ENCODE data around the gene PDLIM1. TPM values are rescaled to one million over a fixed set of nuclear protein-coding genes. Genes with fewer than 3 reads are reported as not detected.

Gene PDLIM1
- polyA plus RNA-seq, 1 donor = 69.4 TPM

GRCh38 chr10:95289003-95289920 is 1.5 kb downstream of the PDLIM1 start:
- DNase-seq = no peak

DNA sequence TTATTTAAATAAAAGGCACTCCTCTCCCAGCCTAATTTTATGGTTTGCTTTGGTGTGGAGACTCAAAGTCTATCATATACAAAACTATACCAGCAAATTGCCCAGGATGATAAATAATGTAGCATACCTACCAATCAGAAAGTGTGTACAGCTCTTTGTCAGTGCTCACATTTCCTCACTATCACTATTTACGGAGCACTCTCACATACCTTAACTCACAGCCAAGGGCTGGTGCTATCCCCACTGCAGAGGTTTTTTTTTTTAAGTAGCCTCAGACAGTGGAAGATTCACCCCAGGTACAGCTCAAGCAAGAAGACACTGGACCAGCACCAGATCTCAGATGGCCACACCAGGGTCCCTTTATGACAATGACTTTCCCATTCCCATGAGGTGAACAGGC is 2.5 kb downstream of the PDLIM1 start:
- DNase-seq = no peak

GRCh38 chr10:95287281-95287680 is 3.5 kb downstream of the PDLIM1 start:
- no peak for DNase-seq

DNA sequence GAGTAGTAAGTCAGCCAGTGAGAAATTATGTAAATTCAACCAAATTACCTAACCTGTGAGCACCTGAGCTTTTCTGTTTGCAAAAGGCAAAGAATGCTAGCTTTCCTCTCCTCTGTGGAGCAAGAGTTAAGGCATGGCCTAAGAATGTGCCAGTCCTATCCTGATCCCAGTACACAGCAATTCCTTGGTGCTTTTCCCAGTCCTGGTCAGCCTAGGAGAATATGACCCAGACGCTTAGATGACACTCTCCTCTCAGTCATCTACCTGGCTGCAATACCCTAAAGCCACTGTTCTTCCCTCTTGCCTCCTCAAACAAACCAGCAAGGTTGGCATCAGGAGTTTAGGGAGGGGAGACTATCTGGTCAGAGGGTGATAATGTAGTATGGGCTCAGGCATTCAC is 4.1 kb downstream of the PDLIM1 start:
- DNase-seq = no peak

GRCh38 chr10:95285556-95285955 is 5.2 kb downstream of the PDLIM1 start:
- DNase-seq = no peak

- no peak for DNase-seq
These were observed 6.0 kb downstream of the PDLIM1 start for GRCh38 chr10:95284807-95285206.

- no peak for DNase-seq
These were observed 8.7 kb downstream of the PDLIM1 start for GRCh38 chr10:95282107-95282506.

GRCh38 chr10:95281206-95281605 is 9.6 kb downstream of the PDLIM1 start:
- DNase-seq = no peak

GRCh38 chr10:95280637-95281036 is 10.2 kb downstream of the PDLIM1 start:
- no peak for DNase-seq

- DNase-seq = no peak
These were observed 11.6 kb downstream of the PDLIM1 start for GRCh38 chr10:95279042-95279820.

DNA sequence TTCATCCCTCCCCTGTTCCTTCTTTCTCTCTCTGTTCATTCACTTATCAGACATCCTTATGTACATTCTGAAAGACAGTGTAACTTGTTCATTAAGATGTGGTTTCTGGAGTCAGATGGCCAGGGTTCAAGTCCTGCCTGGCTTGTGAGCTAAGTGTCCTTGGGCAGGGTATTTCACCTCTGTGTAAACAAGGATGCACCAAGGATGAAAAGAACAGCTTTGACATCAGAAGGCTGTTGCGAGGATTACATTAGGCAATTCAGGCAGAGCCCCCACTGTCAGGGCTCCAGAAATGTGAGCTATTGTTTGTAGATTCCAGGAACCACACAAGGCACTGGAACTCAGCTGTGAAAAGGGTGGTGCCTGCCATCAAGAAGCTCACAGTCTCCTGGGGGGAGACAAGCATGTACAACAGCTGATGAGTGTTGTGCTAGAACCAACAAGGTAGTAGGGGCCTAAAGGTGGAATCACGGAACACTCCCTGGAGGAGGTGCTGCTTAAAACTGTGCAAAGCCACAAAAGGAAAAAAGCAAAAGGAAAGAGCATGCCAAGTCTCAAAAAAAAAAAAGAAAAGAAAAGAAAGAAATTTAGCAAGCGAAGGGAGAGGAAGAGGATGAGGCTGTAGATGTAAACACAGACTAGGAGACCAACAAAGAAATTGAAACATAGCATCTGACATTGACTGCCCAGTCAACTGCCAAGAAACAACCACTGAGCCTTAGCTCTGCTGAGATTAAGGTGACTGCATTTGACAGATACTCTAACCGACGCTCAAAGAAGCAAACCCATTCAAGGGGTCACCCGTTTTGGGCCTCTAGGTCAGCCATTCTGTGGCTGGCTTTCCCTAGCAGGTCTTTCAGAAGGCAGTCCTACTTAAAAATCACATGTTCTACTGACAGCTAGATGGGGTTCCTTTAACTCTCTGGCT is 12.5 kb downstream of the PDLIM1 start:
- DNase-seq = no peak

DNA sequence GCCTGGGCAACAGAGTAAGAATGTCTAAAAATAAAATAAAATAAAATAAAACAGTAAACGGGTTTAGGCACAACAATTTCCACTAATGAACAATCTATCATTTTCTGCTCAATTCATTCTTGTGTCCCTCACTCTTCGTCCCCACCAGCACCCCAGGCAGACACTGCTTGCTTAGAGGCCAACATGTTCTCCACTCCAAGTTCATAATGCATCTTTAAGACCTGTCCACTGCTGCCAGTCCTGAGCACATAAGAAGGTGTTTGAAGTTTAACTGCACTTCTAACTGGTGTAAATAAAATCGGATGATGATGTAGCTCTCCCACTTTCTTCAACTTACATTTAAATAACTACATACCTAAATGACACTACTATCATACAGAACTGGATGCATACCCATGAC is 13.2 kb downstream of the PDLIM1 start:
- no peak for DNase-seq

DNA sequence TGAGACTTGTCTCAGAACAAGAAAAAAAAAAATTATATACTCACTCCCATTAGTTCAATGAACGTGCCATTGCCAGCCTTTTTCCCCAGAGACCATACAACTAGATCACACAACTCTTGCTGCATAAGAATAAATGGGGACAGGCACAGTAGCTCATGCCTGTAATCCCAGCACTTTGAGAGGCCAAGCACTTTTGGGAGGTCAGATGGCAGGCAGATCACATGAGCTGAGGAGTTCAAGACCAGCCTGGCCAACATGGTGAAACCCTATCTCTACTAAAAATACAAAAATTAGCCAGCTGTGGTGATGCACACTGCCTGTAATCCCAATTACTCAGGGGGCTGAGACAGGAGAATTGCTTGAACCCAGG is 13.6 kb downstream of the PDLIM1 start:
- no peak for DNase-seq

DNA sequence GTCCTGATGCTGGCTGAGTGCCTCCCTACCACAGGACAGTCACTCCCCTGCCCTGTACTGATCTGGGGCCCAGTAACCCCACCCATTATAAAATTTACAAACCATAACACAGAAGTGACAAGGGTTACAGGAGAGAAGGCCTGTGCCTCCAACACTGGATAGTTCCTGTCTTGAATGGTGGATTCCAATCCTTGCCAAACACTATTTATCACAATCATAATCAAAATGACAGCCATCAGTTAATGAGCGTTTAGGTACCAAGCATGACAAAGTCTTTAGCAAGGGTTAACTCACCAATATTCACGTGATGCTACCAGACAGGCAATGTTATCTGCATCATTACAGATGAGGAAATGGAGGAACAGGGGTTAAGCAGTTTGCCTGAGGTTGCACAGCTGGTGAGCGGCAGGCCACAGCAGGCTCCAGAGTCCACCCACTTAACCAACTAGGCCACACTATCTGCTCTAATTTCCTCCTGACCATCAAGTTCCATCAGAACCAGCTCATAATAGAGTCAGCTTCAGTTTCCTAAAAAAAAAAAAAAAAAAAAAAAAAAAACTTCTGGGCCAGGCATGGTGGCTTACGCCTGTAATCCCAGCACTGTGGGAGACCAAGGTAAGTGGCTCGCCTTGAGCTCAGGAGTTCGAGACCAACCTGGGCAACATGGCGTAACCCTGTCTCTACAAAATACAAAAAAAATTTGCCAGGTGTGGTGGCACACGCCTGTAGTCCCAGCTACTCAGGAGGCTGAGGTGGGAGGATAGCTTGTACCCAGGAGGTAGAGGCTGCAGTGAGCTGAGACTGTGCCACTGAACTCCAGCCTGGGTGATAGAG is 14.2 kb downstream of the PDLIM1 start:
- no peak for DNase-seq

DNA sequence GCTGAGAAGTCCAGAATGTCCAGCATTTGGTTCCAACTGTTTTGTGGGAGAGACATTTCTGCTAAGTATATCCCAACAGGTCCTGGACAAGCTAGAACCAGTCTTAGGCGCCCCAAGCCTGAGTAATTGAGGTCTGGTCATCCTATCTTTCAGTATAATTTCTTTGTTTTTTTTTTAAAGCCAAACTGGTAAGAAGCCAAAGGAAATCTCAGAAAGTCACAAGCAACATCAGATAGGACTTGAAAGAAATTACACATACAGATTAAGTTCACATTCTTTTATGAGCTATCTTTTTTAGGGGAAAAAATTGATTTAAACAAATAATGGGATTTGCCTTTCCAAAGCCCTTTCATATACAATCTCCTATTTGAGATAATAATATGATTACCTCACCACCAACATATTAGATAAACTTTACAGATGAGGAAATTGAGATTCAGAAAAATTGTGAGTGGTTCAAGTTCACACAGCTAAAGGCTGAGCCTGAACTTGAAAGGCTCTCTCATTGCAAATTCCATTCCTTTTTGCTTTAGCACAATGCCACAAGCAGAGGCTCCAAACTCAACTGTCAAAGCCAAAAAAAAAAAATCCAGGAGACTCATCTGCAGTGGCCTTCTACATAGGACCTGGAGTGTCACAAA is 15.0 kb downstream of the PDLIM1 start:
- DNase-seq = no peak

- no peak for DNase-seq
These were observed 17.1 kb downstream of the PDLIM1 start for GRCh38 chr10:95273393-95274312.

- no peak for DNase-seq
These were observed 22.4 kb downstream of the PDLIM1 start for GRCh38 chr10:95268438-95268837.

DNA sequence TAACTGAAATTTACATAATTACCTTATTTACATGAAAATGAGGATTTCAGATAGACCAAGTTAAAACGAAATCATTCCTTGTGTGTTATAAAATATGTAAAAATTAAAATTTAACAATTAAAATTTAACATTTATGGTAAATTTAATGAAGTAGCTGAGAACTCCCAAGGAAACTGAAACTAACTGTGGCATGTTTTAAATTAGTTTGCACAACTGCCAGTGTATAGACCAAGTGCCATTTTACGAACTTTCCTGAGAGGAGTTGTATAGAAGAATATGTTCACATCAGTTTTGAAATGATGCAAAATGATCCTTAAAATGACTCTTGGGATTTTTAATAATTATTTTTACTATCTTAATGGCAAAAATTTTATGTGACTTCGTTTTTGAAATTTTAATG is 23.6 kb downstream of the PDLIM1 start:
- DNase-seq = no peak

- no peak for DNase-seq
These were observed 24.1 kb downstream of the PDLIM1 start for GRCh38 chr10:95266674-95267095.

- no peak for DNase-seq
These were observed 25.2 kb downstream of the PDLIM1 start for GRCh38 chr10:95265572-95265971.

Measured in left kidney (tissue), 2 donors.